Right ventricle myocardium inferior (tissue), 1 donor: ENCODE data around the gene OVOL1. TPM values are rescaled to one million over a fixed set of nuclear protein-coding genes. Genes with fewer than 3 reads are reported as not detected.
"Not testable (repeated sequence)": the region's sequence is repeated elsewhere in the genome, so short reads cannot be mapped to it uniquely, and the experiment has no call there.

Source experiments
- ATAC-seq: fragments of 200-7000 bp; cut with Tn5 transposase; one replicate; pipeline ENCODE4 v1.9.1; 2020; ENCODE audit warnings: mild to moderate bottlenecking, moderate library complexity
- DNase-seq: peaks from one replicate; pipeline ENCODE4 v3.0.0; 2021; ENCODE audit errors: missing footprints
- intact Hi-C: fragments of 100-400 bp; cut with DNase I; formaldehyde crosslinking; loops from one replicate; pipeline ENCODE4 v1.11.0; 2022
- total RNA-seq: library from RNA; stranded (reverse); fragmentation: NEBNext Ultra II Directional; extraction: Animal tissue kit (Norgen Biotek cat#: 25700); gene quantifications from one replicate; pipeline ENCODE4 v1.2.1, GENCODE V29; 2021
- donor health status: DM: no; HTN: yes; CAD: no; lungs with severe emphysema.

Gene OVOL1
- total RNA-seq, 1 donor from 2014 or later = not detected

- no peak for DNase-seq
- intact Hi-C loops = no loop called here
- no peak for ATAC-seq
Observed at GRCh38 chr11:65806979-65807378, 20.1 kb downstream of the OVOL1 start.

- DNase-seq (no peak), ATAC-seq (no peak)
- intact Hi-C loops = no loop called here
Observed at GRCh38 chr11:65808744-65809341, 22.0 kb downstream of the OVOL1 start.

GRCh38 chr11:65809496-65809895 is 22.6 kb downstream of the OVOL1 start:
- DNase-seq (no peak), ATAC-seq (no peak)
- intact Hi-C loops = no loop called here

- DNase-seq (no peak), ATAC-seq (peak; percentile 10)
- intact Hi-C loops = no loop called here
Observed at GRCh38 chr11:65810046-65810868, 23.4 kb downstream of the OVOL1 start.

GRCh38 chr11:65811764-65812475 is 25.1 kb downstream of the OVOL1 start:
- intact Hi-C loops = no loop called here
- DNase-seq (no peak), ATAC-seq (peak; percentile 33)

- ATAC-seq = no peak
- intact Hi-C loops = no loop called here
- DNase-seq = no peak
Observed at GRCh38 chr11:65814131-65814985, 27.5 kb downstream of the OVOL1 start.

- ATAC-seq = no peak
- intact Hi-C loops = no loop called here
- no peak for DNase-seq
Observed at GRCh38 chr11:65814986-65815565, 28.2 kb downstream of the OVOL1 start.

GRCh38 chr11:65816696-65817095 is 29.8 kb downstream of the OVOL1 start:
- no peak for DNase-seq
- ATAC-seq = no peak
- intact Hi-C loops = no loop called here

- DNase-seq (no peak), ATAC-seq (no peak)
- intact Hi-C loops = no loop called here
Observed at GRCh38 chr11:65817312-65817834, 30.5 kb downstream of the OVOL1 start.

- intact Hi-C loops = loop anchor here (1.0 to 2.0 kb wide), 3 partner anchors 38 to 171 kb away; partner anchors contain the start of gene AP5B1
- peak; percentile 98 for ATAC-seq
Observed at GRCh38 chr11:65817835-65818680, 31.2 kb downstream of the OVOL1 start.

GRCh38 chr11:65821107-65821506 is 34.2 kb downstream of the OVOL1 start:
- DNase-seq (no peak), ATAC-seq (no peak)
- intact Hi-C loops = no loop called here

More at GRCh38 chr11:65817835-65818680, 31.2 kb downstream of the OVOL1 start:
- peak; percentile 98 for DNase-seq

- intact Hi-C loops = no loop called here
- ATAC-seq (no peak), DNase-seq (no peak)
Observed at GRCh38 chr11:65822776-65823528, 36.1 kb downstream of the OVOL1 start.

- ATAC-seq = no peak
- DNase-seq = no peak
- intact Hi-C loops = no loop called here
Observed at GRCh38 chr11:65826984-65827735, 40.3 kb downstream of the OVOL1 start.

GRCh38 chr11:65829459-65829858 is 42.6 kb downstream of the OVOL1 start:
- no peak for DNase-seq
- intact Hi-C loops = no loop called here
- ATAC-seq = no peak

GRCh38 chr11:65832231-65832630 is 45.4 kb downstream of the OVOL1 start:
- ATAC-seq, DNase-seq, intact Hi-C loops: not testable (repeated sequence)
